GM12878 (cell line): ENCODE measurements around the gene CD248. TPM values are rescaled to one million over a fixed set of nuclear protein-coding genes. Genes with fewer than 3 reads are reported as not detected.
A peak's percentile ranks its signal among the peaks of the same experiment; 100 is the strongest.

Experiments
- BCL11A ChIP-seq: IDR thresholded peaks from 2 replicates; pipeline ENCODE4 v1.6.1; 2011; ENCODE audit warnings: low read depth, low read length
- CBFB ChIP-seq: IDR thresholded peaks from 2 replicates; pipeline ENCODE4 v1.6.1; 2016; ENCODE audit warnings: antibody characterized with exemption, low read depth
- GABPA ChIP-seq: IDR thresholded peaks from 2 replicates; pipeline ENCODE4 v1.6.1; 2014; ENCODE audit warnings: antibody characterized with exemption, low read depth, mild to moderate bottlenecking, inconsistent platforms
- HCFC1 ChIP-seq: fragments of 150-350 bp; IDR thresholded peaks from 2 replicates; pipeline ENCODE4 v1.6.1; 2014; ENCODE audit warnings: low read length
- JUNB ChIP-seq: IDR thresholded peaks from 2 replicates; pipeline ENCODE4 v1.6.1; 2016; ENCODE audit warnings: antibody characterized with exemption, mild to moderate bottlenecking
- MTA3 ChIP-seq: IDR thresholded peaks from 2 replicates; pipeline ENCODE4 v1.6.1; 2012; ENCODE audit warnings: low read length, inconsistent platforms, borderline replicate concordance
- PML ChIP-seq: IDR thresholded peaks from 2 replicates; pipeline ENCODE4 v1.6.1; 2012; ENCODE audit warnings: low read length, inconsistent platforms
- POLR2AphosphoS2 ChIP-seq: IDR thresholded peaks from 2 replicates; pipeline ENCODE4 v1.6.1; 2011; ENCODE audit warnings: low read depth, mild to moderate bottlenecking, low read length, improper control_type of control experiment, moderate library complexity
- SIN3A ChIP-seq: IDR thresholded peaks from 2 replicates; pipeline ENCODE4 v1.6.1; 2012; ENCODE audit warnings: low read depth, low read length, improper control_type of control experiment
- SMAD1 ChIP-seq: fragments of 450-650 bp; IDR thresholded peaks from 2 replicates; pipeline ENCODE4 v1.6.1; 2018; ENCODE audit warnings: mild to moderate bottlenecking, low read depth; ENCODE audit not compliant: partially characterized antibody
- SMC3 ChIP-seq: IDR thresholded peaks from 2 replicates; pipeline ENCODE4 v1.6.1; 2011; ENCODE audit warnings: low read length, improper control_type of control experiment, borderline replicate concordance
- SPI1 ChIP-seq: IDR thresholded peaks from 2 replicates; pipeline ENCODE4 v1.6.1; 2011; ENCODE audit warnings: low read depth, mild to moderate bottlenecking, low read length, moderate library complexity, borderline replicate concordance; ENCODE audit not compliant: insufficient read depth
- SREBF1 ChIP-seq: IDR thresholded peaks from 2 replicates; pipeline ENCODE4 v1.6.1; 2012; ENCODE audit warnings: mild to moderate bottlenecking, low read length
- SRF ChIP-seq, 2 experiments: IDR thresholded peaks; 2 replicates each; pipeline ENCODE4 v1.6.1; 2011; ENCODE audit warnings: low read depth in 2 of 2, low read length in 2 of 2, mild to moderate bottlenecking in 1 of 2, moderate library complexity in 1 of 2
- SUZ12 ChIP-seq: fragments of 200-600 bp; sonication (generic); IDR thresholded peaks from one replicate; pipeline ENCODE4 v1.6.1; 2018; ENCODE audit warnings: antibody characterized with exemption, mild to moderate bottlenecking; ENCODE audit not compliant: unreplicated experiment
- YBX1 ChIP-seq: fragments of 450-650 bp; IDR thresholded peaks from 2 replicates; pipeline ENCODE4 v1.6.1; 2016; ENCODE audit warnings: antibody characterized with exemption
- ZNF384 ChIP-seq: IDR thresholded peaks from 2 replicates; pipeline ENCODE4 v1.6.1; 2012; ENCODE audit warnings: low read depth, mild to moderate bottlenecking, low read length, improper control_type of control experiment, borderline replicate concordance
- ZSCAN29 ChIP-seq: fragments of 450-650 bp; IDR thresholded peaks from 2 replicates; pipeline ENCODE4 v1.6.1; 2017; ENCODE audit warnings: mild to moderate bottlenecking, moderate library complexity
- ZZZ3 ChIP-seq: IDR thresholded peaks from 2 replicates; pipeline ENCODE4 v1.6.1; 2011; ENCODE audit warnings: low read depth; ENCODE audit not compliant: control insufficient read depth, insufficient read length
- polyA plus RNA-seq, 11 experiments: library from polyadenylated mRNA; depleted of rRNA in 4 of 11; unstranded in 6 of 11; stranded (reverse) in 5 of 11; fragments of >200 nt; fragmentation: Nextera tagmentation in 4 of 11; fragmentation: Illumina TruSeq in 1 of 11; extraction: Ambion mirVana in 4 of 11; extraction: Trizol in 1 of 11; gene quantifications; 1 replicate in 1 of 11; 2 replicates in 10 of 11; pipeline versions ENCODE4 v1.2.1 to v1.2.3, GENCODE V29; 2011 to 2016; ENCODE audit warnings: inconsistent platforms in 2 of 11, missing spikeins in 2 of 11, low read depth in 1 of 11
- total RNA-seq, 4 experiments: library from RNA; depleted of rRNA in 3 of 4; stranded (reverse); fragments of >200 nt in 3 of 4; fragmentation: Illumina TruSeq in 1 of 4; extraction: Trizol in 1 of 4; gene quantifications; 2 replicates each; pipeline versions ENCODE4 v1.2.1 to v1.2.3, GENCODE V29; 2013 to 2021
- TF ChIP-seq, protein P1 (sequence below): fragments of 450-650 bp; IDR thresholded peaks from 2 replicates; pipeline ENCODE4 v1.6.1; 2017; ENCODE audit warnings: borderline replicate concordance
- TF ChIP-seq, protein P2 (sequence below): fragments of 450-650 bp; IDR thresholded peaks from 2 replicates; pipeline ENCODE4 v1.6.1; 2017; ENCODE audit warnings: mild to moderate bottlenecking, moderate library complexity
- TF ChIP-seq, protein P3 (sequence below): IDR thresholded peaks from 2 replicates; pipeline ENCODE4 v1.6.1; 2012; ENCODE audit warnings: low read depth, low read length, improper control_type of control experiment
- TF ChIP-seq, protein P4 (sequence below): IDR thresholded peaks from 2 replicates; pipeline ENCODE4 v1.6.1; 2011; ENCODE audit warnings: borderline replicate concordance, low read depth, mild to moderate bottlenecking, moderate library complexity, mixed read lengths, low read length; ENCODE audit not compliant: insufficient read depth; ENCODE audit errors: extremely low read length
- TF ChIP-seq, protein P5 (sequence below): fragments of 450-650 bp; IDR thresholded peaks from 2 replicates; pipeline ENCODE4 v1.6.1; 2016; ENCODE audit warnings: mild to moderate bottlenecking

CD248 gene
- total and polyA plus RNA-seq, 10 of the 15 experiments (the other 5 are each of a cell fraction or from before 2014, with no cell fraction given): 0.10 to 0.21 (median 0.20) TPM; not detected in 7

DNA sequence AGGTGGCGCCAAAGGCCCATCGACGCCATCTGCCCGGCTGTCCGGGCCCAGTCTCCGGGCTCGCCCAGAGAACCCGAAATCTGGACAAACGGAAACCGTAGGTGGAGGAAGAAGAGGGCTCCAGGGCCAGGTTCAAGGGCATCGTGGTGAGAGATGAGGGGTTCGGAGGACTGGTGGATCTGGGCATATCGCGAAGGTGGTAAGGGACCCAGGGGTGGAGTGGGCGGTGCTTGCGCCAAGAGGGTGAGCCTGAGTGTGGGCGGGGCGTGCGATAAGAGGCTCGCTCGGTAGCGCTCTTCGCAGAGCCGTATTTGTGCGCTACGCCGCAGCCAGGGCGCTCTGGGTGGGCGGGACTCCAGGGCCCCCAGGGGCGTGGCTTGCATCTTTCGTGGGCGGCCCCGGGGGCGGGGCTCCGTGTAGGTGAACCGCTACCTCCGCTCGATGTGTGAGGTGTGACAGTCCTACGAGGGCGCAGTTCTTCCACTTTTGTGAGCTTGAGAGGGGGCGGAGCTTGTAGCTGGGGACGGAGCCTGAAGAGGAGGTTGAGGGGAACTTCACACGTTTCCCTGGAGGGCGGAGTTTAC lies 4.8 kb downstream of the CD248 start (continued):
- TF ChIP-seq GABPA (no peak), SRF (IDR thresholded peaks at IDR 0.05; ENCODE audit: low read depth in 2 of 2, low read length in 2 of 2) (no peak), SMC3 (peak; percentile 91), SIN3A (no peak; the same call in 1 of the 2 replicates), PML (no peak), MTA3 (no peak), SMAD1 (no peak), SREBF1 (no peak), ZSCAN29 (no peak), JUNB (no peak), SPI1 (no peak), SUZ12 (no peak), POLR2AphosphoS2 (no peak), CBFB (no peak), YBX1 (no peak), ZNF384 (no peak), HCFC1 (no peak), BCL11A (no peak), ZZZ3 (no peak)
- TF ChIP-seq, protein P1, sequence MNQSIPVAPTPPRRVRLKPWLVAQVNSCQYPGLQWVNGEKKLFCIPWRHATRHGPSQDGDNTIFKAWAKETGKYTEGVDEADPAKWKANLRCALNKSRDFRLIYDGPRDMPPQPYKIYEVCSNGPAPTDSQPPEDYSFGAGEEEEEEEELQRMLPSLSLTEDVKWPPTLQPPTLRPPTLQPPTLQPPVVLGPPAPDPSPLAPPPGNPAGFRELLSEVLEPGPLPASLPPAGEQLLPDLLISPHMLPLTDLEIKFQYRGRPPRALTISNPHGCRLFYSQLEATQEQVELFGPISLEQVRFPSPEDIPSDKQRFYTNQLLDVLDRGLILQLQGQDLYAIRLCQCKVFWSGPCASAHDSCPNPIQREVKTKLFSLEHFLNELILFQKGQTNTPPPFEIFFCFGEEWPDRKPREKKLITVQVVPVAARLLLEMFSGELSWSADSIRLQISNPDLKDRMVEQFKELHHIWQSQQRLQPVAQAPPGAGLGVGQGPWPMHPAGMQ: no peak
- TF ChIP-seq, protein P2, sequence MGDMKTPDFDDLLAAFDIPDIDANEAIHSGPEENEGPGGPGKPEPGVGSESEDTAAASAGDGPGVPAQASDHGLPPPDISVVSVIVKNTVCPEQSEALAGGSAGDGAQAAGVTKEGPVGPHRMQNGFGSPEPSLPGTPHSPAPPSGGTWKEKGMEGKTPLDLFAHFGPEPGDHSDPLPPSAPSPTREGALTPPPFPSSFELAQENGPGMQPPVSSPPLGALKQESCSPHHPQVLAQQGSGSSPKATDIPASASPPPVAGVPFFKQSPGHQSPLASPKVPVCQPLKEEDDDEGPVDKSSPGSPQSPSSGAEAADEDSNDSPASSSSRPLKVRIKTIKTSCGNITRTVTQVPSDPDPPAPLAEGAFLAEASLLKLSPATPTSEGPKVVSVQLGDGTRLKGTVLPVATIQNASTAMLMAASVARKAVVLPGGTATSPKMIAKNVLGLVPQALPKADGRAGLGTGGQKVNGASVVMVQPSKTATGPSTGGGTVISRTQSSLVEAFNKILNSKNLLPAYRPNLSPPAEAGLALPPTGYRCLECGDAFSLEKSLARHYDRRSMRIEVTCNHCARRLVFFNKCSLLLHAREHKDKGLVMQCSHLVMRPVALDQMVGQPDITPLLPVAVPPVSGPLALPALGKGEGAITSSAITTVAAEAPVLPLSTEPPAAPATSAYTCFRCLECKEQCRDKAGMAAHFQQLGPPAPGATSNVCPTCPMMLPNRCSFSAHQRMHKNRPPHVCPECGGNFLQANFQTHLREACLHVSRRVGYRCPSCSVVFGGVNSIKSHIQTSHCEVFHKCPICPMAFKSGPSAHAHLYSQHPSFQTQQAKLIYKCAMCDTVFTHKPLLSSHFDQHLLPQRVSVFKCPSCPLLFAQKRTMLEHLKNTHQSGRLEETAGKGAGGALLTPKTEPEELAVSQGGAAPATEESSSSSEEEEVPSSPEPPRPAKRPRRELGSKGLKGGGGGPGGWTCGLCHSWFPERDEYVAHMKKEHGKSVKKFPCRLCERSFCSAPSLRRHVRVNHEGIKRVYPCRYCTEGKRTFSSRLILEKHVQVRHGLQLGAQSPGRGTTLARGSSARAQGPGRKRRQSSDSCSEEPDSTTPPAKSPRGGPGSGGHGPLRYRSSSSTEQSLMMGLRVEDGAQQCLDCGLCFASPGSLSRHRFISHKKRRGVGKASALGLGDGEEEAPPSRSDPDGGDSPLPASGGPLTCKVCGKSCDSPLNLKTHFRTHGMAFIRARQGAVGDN: peak; percentile 16; the same call in 1 of the 2 replicates
- TF ChIP-seq, protein P3, sequence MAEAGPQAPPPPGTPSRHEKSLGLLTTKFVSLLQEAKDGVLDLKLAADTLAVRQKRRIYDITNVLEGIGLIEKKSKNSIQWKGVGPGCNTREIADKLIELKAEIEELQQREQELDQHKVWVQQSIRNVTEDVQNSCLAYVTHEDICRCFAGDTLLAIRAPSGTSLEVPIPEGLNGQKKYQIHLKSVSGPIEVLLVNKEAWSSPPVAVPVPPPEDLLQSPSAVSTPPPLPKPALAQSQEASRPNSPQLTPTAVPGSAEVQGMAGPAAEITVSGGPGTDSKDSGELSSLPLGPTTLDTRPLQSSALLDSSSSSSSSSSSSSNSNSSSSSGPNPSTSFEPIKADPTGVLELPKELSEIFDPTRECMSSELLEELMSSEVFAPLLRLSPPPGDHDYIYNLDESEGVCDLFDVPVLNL: no peak
- TF ChIP-seq, protein P4, sequence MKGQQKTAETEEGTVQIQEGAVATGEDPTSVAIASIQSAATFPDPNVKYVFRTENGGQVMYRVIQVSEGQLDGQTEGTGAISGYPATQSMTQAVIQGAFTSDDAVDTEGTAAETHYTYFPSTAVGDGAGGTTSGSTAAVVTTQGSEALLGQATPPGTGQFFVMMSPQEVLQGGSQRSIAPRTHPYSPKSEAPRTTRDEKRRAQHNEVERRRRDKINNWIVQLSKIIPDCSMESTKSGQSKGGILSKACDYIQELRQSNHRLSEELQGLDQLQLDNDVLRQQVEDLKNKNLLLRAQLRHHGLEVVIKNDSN: no peak
- TF ChIP-seq, protein P5, sequence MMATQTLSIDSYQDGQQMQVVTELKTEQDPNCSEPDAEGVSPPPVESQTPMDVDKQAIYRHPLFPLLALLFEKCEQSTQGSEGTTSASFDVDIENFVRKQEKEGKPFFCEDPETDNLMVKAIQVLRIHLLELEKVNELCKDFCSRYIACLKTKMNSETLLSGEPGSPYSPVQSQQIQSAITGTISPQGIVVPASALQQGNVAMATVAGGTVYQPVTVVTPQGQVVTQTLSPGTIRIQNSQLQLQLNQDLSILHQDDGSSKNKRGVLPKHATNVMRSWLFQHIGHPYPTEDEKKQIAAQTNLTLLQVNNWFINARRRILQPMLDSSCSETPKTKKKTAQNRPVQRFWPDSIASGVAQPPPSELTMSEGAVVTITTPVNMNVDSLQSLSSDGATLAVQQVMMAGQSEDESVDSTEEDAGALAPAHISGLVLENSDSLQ: no peak; the same call in 1 of the 2 replicates
